Measurements from ENCODE around the gene KLF7. TPM values are rescaled to one million over a fixed set of nuclear protein-coding genes. Genes with fewer than 3 reads are reported as not detected.

Gene KLF7
- total RNA-seq, 2 experiments from 2014 or later: not detected

- Histone ChIP-seq H3K27ac (ENCODE audit: low read depth, low read length, poor library complexity, severe bottlenecking) (no peak overlapping the region), H3K4me3 (ENCODE audit: low read depth, low read length, poor library complexity, severe bottlenecking) (no peak overlapping the region), H3K4me1 (ENCODE audit: insufficient read depth, low read length, poor library complexity, severe bottlenecking) (no peaks in the 10 kb centered on the region), H3K9me3 (ENCODE audit: low read length) (no peaks in the 10 kb centered on the region), H3K9me2 (ENCODE audit: insufficient read depth, low read length) (no peaks in the 10 kb centered on the region), H3K79me2 (ENCODE audit: insufficient read depth, low read depth, low read length) (no peaks in the 10 kb centered on the region), H3K4me2 (ENCODE audit: low read length) (no peak overlapping the region), H4K20me1 (ENCODE audit: insufficient read depth, low read length) (no peaks in the 10 kb centered on the region), H2AFZ (ENCODE audit: low read length) (no peak overlapping the region), H3K36me3 (ENCODE audit: insufficient read depth, low read length) (no peaks in the 10 kb centered on the region)
- ChIA-PET CTCF (ENCODE audit: unreplicated experiment) (no interaction called here), POLR2A (no interaction called here)
- TF ChIP-seq EZH2phosphoT487 (IDR thresholded peaks at IDR 0.05; ENCODE audit: borderline replicate concordance, low read depth, low read length) (no peak), CTCF (conservative IDR thresholded peaks at IDR 0.05; ENCODE audit: low read length) (no peak)
- BruUV-seq (replicated peaks): no TSS peak
- no peak for DNase-seq (ENCODE audit: low spot score)
- intact Hi-C loops (cut with micrococcal nuclease; ENCODE audit: unreplicated experiment): no loop called here
Measured at GRCh38 chr2:207093234-207093633, 72.5 kb downstream of the KLF7 start.

GRCh38 chr2:207092818-207093217, 72.9 kb downstream of the KLF7 start:
- intact Hi-C loops (cut with micrococcal nuclease; ENCODE audit: unreplicated experiment): no loop called here

More at GRCh38 chr2:207092818-207093217, 72.9 kb downstream of the KLF7 start:
- H3K79me2 ChIP-seq (ENCODE audit: insufficient read depth, low read depth, low read length): no peaks in the 10 kb centered on the region
- H3K36me3 ChIP-seq (ENCODE audit: insufficient read depth, low read length): no peaks in the 10 kb centered on the region
- BruUV-seq (replicated peaks): no TSS peak
- POLR2A ChIA-PET: no interaction called here
- CTCF ChIA-PET (ENCODE audit: unreplicated experiment): no interaction called here
- H3K4me1 ChIP-seq (ENCODE audit: insufficient read depth, low read length, poor library complexity, severe bottlenecking): no peaks in the 10 kb centered on the region
- H2AFZ ChIP-seq (ENCODE audit: low read length): no peak overlapping the region
- DNase-seq (ENCODE audit: low spot score): no peak
- H4K20me1 ChIP-seq (ENCODE audit: insufficient read depth, low read length): no peaks in the 10 kb centered on the region
- no peak overlapping the region for H3K4me3 ChIP-seq (ENCODE audit: low read depth, low read length, poor library complexity, severe bottlenecking)
- no peak overlapping the region for H3K27ac ChIP-seq (ENCODE audit: low read depth, low read length, poor library complexity, severe bottlenecking)
- no peaks in the 10 kb centered on the region for H3K9me2 ChIP-seq (ENCODE audit: insufficient read depth, low read length)
- H3K9me3 ChIP-seq (ENCODE audit: low read length): no peaks in the 10 kb centered on the region
- TF ChIP-seq CTCF (conservative IDR thresholded peaks at IDR 0.05; ENCODE audit: low read length) (no peak), EZH2phosphoT487 (IDR thresholded peaks at IDR 0.05; ENCODE audit: borderline replicate concordance, low read depth, low read length) (no peak)
- no peak overlapping the region for H3K4me2 ChIP-seq (ENCODE audit: low read length)
